Measurements from ENCODE around the gene TUBA8.
"Not testable (repeated sequence)": the region's sequence is repeated elsewhere in the genome, so short reads cannot be mapped to it uniquely, and the experiment has no call there.

TUBA8 gene

DNA sequence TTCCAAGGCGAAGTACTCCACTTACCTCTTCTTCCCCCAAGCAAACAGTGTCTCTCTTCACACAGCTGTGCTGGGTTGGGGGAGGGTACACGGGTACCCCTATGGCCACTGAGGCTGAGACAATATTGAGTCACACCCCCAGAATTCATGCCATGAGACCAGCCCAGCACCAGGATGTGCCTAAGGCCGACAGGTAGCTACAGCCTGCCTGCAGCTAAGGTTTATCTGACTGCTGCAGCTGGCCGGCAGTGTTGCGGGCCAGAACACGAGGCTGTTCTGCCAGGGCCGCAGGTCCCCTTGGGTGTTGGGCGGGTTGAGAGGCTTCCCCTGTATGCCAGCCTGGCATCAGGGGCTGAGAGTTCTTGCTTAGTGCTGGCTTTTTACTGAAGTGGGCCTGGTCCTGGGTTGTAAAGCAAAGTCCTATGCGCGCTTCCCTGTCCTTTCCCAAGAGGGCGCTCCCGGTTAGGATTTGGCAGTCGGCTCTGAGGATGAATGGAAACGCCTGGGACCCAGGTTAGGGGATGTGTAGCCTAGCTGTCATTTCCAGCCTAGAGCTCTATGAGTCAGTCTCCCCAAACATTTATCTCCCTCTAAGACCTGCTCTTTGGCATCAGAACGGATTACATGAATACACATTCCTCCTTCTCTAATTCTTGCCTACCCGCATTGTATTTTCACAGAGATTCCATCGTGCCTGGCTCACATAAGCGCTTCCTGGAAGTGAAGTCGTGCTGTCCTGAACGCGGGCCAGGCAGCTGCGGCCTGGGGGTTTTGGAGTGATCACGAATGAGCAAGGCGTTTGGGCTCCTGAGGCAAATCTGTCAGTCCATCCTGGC is 46.5 kb downstream of the TUBA8 start:
- peak; percentile 79 for DNase-seq (ENCODE audit: insufficient read length, low spot score)
- FAIRE-seq = no peak
- TF ChIP-seq, protein P1, sequence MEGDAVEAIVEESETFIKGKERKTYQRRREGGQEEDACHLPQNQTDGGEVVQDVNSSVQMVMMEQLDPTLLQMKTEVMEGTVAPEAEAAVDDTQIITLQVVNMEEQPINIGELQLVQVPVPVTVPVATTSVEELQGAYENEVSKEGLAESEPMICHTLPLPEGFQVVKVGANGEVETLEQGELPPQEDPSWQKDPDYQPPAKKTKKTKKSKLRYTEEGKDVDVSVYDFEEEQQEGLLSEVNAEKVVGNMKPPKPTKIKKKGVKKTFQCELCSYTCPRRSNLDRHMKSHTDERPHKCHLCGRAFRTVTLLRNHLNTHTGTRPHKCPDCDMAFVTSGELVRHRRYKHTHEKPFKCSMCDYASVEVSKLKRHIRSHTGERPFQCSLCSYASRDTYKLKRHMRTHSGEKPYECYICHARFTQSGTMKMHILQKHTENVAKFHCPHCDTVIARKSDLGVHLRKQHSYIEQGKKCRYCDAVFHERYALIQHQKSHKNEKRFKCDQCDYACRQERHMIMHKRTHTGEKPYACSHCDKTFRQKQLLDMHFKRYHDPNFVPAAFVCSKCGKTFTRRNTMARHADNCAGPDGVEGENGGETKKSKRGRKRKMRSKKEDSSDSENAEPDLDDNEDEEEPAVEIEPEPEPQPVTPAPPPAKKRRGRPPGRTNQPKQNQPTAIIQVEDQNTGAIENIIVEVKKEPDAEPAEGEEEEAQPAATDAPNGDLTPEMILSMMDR (IDR thresholded peaks at IDR 0.05; ENCODE audit: insufficient read depth, missing control alignments) = peak; percentile 59

DNA sequence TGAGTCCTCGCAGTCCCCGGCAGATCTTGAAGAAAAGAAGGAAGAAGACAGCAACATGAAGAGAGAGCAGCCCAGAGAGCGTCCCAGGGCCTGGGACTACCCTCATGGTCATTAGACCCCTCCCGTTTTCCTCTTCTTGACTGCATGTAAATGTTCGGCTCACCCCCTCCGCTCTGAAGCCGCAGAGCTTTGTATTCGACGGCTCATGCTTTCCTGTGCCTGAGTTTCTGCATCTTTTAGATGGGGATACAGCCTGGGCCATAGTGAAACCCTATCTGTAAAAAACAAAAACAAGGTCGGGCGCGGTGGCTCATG is 47.1 kb downstream of the TUBA8 start:
- DNase-seq (ENCODE audit: insufficient read length, low spot score) (no peak), FAIRE-seq (no peak)
- TF ChIP-seq, protein P1 (IDR thresholded peaks at IDR 0.05; ENCODE audit: insufficient read depth, missing control alignments) = no peak

DNA sequence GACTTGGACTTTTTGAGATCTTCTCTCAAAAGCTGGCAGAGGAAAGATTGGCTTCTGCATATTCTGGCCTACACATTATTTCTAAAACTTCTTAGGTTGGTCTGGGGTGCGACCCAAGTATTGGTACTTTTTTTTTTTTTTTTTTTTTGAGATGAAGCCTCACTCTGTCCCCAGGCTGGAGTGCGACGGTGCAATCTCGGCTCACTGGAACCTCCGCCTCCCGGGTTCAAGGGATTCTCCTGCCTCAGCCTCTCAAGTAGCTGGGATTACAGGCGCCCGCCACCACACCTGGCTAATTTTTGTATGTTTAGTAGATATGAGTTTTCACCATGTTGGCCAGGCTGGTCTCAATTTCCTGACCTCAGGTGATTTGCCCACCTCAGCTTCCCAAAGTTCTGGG is 50.0 kb downstream of the TUBA8 start:
- FAIRE-seq = not testable (repeated sequence)

DNA sequence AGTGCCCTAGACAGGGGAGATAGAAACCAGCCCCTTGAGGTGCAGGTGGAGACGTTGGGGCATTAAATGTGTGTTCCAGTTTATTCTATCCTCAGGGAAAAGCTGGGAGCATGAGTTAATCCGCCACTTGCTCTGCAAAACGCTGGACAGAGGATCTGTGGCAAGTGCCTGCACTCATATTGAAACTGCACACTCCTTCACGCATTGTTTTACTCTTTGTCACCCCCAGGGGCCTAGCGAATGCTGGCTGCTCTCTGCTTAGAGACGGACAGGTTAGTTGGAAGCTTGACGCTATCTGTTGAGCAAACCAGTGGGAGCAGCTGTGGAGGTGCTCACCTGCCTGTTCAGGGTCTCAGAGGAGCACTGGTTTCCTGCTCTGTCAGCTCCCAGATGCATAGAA is 53.2 kb downstream of the TUBA8 start:
- not testable (repeated sequence) for FAIRE-seq; DNase-seq (ENCODE audit: insufficient read length, low spot score)

More for the DNA sequence above, 50.0 kb downstream of the TUBA8 start:
- not testable (repeated sequence) for DNase-seq (ENCODE audit: insufficient read length, low spot score)

DNA sequence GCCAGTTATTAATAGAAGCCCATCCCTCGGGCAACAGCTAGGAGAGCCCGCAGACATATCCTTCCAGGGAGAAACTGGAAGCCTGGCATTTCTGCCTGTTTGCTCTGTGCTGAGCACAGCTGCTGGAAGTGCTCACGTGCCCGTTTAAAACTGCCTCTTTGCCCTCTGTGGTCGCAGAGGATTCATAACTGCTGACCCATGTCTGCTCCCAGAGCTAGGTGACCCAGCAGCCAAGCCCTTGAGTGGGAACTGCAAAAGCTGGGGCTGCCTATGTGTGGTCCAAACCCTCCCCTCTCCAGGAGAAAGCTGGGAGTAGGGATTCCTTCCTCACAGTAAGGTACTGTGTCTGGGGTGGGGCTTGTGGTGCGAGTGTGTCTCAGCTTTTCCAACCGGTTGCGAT is 54.0 kb downstream of the TUBA8 start:
- FAIRE-seq = not testable (repeated sequence)

DNA sequence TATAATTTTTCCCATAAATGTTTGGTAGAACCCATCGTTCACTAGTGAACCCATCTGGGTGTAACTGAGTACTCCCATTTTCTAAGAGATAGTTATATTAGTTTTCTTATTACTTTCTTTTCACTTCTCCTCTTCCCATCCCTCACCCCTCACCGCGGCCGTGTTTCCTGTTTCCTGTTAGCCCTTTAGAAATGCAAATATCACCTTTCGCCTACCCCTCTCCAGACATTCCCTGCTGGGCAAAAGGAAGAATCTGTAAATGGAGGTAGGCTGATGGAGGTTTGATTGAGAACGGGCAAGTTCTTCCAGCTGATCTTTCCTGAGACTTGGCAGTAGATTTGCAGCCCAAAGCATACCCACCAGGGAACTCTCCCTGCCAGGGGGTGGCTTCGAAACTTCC is 54.7 kb downstream of the TUBA8 start:
- not testable (repeated sequence) for FAIRE-seq; DNase-seq (ENCODE audit: insufficient read length, low spot score)

More for the DNA sequence above, 54.0 kb downstream of the TUBA8 start:
- DNase-seq (ENCODE audit: insufficient read length, low spot score) = not testable (repeated sequence)

DNA sequence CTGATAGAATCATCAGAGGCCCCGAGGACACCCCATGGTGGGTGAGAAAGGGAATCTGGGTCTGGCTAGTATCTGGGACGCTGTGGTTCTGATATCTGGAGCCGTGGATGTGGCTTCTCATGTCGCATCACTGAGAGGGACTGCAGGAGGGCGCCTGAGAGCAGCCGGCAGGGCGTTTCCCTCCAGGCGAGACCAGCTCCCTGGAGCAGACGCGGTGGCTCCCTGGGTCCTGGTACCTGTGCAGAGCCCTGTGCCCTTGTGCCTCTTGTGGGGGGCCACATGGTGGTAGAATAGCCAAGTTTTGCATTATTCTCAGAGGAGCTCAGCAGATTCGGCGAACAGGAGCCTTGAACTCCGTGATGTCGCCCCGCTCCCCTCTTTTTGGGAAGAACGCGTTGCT is 59.7 kb downstream of the TUBA8 start:
- FAIRE-seq; DNase-seq (ENCODE audit: insufficient read length, low spot score): not testable (repeated sequence)

DNA sequence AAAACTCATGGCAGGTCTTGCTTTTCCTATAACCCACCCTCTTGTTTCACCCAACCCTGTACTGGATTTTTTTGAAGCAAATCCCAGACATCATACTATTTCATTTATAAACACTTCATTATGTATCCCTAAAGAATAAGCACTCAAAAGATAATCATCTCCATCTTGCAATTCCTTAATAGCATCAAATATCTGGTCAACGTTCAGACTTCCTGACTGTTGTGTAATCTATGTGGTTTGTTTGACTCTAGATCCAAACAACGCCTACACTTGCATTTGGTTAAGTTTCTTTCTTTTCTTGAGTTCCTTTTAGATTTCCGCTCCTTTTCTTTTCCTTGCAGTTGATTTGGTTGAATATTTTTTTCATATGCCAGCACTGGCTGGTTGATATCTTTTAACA is 61.6 kb downstream of the TUBA8 start:
- not testable (repeated sequence) for FAIRE-seq; DNase-seq (ENCODE audit: insufficient read length, low spot score)

DNA sequence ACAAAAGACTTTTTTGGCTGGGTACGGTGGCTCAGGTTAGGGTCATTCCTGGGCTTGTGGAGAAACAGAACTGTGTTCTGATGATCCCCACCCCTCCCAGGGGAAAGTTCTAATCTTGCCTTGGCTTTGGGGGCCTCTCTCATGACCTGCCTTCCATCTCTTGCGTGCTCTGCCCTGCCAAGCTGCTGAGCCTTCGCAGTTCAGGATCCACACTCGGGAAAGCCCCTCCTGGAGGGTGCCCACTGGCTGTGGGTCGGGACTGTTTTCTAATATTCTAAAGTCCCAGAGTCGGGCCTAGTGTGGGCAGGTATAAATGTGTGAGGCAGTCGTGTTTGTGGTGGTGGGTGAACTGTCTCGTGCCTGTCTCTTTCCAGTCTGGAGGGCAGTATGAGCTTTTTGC is 62.2 kb downstream of the TUBA8 start:
- not testable (repeated sequence) for DNase-seq (ENCODE audit: insufficient read length, low spot score); FAIRE-seq

DNA sequence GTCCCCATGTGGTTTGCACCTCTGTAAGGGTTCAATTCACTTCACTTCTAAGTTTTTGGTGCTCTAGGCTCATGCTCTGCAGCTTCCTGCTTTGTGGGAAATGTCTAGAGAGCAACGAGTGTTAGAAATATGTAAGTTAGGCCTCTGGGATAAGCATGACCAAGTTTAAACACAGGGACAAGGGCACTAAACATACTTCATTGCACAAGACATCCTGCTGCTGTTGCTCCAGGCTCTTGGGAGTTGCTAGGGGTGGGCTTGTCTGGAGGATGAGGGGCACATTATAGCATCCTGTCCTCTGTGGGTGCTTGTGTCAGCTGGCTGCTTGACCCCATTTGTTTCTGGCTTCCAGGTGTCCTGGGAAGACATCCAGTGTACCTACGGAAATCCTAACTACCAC is 62.8 kb downstream of the TUBA8 start:
- FAIRE-seq; DNase-seq (ENCODE audit: insufficient read length, low spot score): not testable (repeated sequence)
